GM03348 (cell line): ENCODE measurements around the gene DNM2.
"Not testable (repeated sequence)": the region's sequence is repeated elsewhere in the genome, so short reads cannot be mapped to it uniquely, and the experiment has no call there.

Experiments used
- DNase-seq: peaks from one replicate; pipeline ENCODE4 v3.0.0; 2012; ENCODE audit warnings: low spot score

The DNM2 gene

DNA sequence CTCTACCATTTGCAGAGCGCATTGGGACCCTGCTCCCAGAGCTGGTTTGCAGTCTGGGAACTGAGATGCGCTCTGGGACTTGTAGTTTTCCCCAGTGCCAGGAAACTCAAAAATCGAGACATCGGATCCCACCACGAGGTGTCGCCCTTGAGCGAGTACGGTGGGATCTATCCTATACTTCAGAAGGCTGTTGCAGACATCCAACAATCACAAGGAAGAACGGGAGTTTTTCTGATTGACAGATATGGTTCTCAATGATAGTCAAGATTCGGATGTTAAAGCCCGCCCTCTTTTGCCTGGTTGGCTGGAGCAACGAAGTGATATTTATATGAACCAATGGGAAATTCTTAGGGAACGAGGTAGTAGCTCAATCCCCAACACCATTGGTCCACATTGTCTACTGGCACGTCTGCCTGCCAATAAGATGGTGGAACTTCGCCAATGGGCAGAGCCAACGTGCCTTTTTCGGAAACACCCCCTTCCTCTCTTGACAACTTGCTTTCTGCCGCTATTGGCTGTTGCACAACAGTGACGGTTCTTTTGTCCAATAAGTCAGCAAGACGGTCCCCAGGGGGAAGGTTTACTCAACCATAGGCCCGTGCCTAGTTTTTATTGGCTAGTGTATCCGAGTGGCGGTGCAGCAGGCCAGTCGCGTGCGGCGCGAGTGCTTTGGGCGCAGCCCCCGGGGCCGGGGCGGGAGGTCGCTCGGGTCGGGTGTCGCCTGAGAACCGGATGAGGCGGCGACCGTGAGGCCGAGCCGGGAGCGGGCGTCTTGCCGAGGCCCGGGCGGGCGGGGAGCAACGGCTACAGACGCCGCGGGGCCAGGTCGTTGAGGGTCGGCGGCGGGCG is at the start of gene DNM2:
Gene DNM2 (plus strand): TSS at position 724 of the 849 bp plus-strand sequence. CDS start 164 bp downstream, outside the sequence.
- DNase-seq = peak; percentile 99

DNA sequence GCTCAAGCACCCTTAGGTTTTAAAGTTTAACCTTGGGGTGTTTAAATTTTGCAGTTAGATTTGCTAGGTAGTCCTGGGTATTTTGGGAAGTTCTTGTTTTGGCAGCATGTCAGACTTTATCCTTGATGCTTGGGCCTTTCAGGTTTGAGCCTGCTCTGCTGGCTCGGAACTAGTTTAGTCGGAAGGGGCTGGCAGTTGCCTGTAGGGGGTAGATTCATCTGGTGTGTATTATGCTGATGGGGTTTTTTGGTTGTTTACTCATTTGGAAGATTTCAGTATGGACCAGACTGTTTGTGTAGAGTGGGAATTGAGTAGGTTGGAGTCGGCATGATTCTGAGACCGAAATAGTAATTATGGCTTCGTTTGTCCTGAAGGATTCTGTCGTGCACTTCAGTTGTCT is 48.6 kb upstream of the DNM2 start:
- no peak for DNase-seq

DNA sequence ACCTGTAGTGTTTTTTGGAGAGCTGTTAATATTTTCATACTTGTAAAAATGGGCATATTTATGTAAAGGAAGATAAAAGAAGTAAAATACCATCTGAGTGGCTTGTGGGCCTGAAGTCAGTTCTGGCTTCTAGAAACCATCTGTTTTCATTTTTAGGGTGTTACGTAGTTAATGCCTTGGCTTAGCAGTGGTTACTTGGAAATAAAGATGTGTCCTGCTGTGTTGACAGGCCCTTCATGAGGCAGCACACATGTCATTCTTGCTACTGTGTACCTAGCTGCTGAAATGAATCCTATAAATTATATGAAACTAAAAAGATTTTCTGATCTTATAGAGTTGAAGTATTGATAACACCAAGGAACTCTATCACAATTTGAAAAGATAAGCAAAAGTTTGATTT is 47.7 kb upstream of the DNM2 start:
- DNase-seq = peak; percentile 61

GRCh38 chr19:10670876-10671804 is 46.7 kb upstream of the DNM2 start:
- DNase-seq = no peak

DNA sequence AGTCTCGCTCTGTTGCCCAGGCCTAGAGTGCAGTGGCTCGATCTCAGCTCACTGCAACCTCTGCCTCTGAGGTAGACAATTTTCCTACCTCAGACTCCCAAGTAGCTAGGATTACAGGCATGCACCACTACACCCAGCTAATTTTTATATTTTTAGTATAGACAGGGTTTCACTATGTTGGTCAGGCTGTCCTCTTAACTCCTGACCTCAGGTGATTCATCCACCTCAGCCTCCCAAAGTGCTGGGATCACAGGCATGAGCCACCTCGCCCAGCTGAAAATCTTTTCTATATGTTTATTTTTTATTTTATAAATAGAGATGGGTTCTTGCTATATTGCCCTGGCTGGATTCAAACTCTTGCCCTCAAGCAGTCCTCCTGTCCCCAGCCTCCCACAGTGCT is 46.0 kb upstream of the DNM2 start:
- DNase-seq = not testable (repeated sequence)

DNA sequence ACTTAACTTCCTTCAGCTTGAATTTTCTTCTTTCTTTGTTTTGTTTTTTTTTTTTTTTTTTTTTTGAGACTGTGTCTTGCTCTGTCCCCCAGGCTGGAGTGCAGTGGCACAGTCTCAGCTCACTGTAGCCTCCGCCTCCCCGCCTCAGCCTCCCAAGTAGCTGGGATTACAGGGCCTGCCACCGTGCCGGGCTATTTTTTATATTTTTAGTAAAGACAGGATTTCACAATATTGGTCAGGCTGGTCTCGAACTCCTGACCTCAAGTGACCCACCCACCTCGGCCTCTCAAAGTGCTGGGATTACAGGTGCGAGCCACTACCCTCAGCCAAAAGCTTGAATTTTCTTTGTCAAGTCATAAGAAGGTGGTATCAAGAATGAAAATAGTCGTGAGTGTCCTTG is 42.7 kb upstream of the DNM2 start:
- not testable (repeated sequence) for DNase-seq

DNA sequence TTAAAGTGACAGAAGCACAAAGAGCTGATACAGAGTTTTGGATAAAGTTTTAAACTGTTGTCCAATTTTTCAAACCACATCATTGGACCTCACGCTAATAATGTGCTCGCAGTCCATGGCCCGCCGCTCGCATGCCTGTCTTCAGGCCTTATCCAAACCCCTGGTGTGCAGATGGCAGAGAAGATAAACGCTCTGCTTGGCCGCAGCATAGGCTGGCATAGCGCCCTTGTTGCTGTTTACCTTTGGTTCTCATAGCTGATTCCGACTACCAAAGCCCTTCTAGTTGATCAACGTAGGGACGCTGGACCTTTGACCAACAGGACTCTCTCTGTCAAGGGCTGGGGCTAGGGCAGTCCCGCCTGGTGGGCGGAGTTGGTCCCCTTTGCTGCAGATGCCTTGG is 40.1 kb upstream of the DNM2 start:
- DNase-seq = no peak

DNA sequence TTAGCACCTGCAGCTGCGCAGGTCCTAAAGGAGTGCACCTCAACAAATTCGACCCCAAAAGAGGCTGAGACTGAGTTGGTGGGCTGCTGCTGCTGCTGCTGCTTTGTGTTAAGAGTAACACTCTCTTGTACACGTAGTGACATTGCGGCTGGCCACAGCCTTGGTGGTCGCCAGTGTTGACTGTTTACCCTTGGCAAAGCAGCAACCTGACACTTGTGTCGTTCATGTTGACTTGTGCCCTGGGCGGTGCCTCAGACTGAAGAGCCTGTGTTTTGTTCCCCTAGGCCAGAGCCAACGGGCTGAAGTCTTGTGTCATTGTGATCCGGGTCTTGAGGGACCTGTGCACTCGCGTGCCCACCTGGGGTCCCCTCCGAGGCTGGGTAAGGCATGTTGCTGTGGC is 39.1 kb upstream of the DNM2 start:
- no peak for DNase-seq

DNA sequence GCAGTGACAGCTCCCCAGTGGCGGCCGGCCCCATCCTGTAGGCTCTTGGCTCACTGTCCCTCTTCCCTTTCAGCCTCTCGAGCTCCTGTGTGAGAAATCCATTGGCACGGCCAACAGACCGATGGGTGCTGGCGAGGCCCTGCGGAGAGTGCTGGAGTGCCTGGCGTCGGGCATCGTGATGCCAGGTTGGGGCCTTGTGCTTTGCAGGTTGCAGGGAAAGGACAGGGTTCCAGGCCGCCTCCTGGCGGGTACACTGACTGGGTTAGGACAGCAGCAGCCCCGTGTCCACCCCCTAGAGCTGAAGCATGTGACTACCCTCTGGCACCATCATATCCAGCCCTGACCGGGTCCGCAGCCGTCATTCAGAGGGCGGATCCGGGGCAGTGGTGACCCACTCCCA is 38.1 kb upstream of the DNM2 start:
- no peak for DNase-seq

GRCh38 chr19:10680545-10681135 is 37.2 kb upstream of the DNM2 start:
- DNase-seq = no peak

- DNase-seq = no peak
Measured at GRCh38 chr19:10681658-10682057, 36.2 kb upstream of the DNM2 start.

GRCh38 chr19:10682397-10683063 is 35.3 kb upstream of the DNM2 start:
- no peak for DNase-seq

DNA sequence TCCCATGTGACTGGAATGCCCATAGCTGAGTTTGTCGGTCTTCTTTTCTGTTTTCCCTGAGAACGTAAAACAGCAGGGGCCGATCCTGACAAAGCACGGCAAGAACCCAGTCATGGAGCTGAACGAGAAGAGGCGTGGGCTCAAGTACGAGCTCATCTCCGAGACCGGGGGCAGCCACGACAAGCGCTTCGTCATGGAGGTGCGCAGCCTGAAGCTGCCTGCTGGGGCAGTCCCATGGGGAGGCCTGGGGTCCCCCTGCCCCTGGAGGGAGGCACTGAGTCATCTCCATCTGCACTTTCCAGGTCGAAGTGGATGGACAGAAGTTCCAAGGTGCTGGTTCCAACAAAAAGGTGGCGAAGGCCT is 34.8 kb upstream of the DNM2 start:
- DNase-seq = no peak

- no peak for DNase-seq
Measured at GRCh38 chr19:10683582-10683981, 34.3 kb upstream of the DNM2 start.

DNA sequence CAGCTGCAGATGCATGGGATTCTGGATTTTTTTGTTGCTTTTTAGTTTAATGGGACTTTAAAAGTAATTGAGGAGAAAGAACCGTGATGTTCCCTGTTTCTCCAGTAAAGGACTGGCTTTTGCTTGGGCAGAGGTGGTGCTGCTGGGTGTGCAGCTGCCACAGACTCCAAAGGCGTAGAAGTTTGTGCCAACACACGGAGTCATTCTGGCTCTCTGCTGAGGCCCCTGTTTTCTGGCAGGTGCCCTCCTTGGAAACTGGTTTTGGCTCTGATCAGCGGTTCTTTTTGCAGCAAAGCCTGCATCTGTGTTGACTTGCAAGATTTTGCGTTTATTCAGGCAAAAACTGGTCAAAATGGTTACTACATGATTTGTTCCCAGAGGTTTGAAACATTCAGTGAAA is 32.7 kb upstream of the DNM2 start:
- DNase-seq = no peak

DNA sequence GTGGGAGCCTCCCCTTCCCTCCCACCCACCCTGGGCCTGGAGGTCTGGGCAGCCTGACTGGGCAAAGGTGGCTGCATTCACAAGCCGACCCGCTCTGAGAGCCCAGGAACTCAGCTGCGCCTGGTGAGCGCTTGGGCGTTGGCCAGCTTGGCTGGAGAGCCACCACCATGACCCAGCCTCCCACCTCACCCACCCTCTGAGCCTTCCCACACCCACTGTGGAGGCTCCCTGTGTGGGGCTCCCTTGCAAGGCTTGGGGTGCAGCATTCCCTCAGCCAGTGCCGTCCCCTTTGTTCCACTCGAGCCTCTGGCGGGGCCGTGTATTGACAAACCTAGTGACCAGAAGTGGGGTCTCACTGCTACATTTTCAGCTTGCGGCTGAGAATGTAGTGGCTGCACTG is 31.7 kb upstream of the DNM2 start:
- DNase-seq = no peak

DNA sequence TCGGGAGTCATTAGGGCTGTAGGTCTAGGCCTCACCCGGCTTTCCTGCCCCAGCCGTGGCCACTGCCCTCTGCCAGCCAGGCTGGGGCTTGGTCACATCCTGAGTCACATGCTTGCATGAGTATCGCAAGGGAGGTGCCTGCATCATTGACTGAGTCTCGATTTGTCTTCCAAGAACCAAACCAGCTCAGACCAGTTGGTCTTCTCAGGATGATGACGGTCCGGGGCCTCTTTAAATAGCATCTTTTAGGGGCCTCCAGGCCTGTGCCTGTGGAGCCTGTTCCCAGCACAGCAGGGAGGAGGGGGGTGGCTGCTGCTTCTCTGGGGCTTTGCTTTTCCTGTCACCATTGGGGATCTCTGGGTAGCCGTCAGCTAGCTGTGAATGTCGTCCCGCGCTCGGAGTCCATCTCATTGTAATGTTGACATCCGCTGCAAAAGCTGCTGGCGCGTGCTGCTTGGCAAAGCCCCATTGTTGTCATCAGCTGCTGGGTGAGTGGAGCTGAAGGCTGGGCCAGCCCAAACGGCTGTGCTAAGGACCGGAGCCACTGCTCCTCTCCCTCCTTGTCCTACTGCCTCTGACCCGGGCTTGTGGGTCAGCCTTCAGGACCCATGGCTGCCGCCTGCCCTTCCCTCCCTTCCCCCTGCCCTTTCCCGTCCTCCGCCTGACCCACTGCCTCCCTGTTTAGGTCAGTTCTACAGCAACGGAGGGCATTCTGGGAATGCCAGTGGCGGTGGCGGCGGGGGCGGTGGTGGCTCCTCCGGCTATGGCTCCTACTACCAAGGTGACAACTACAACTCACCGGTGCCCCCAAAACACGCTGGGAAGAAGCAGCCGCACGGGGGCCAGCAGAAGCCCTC is 31.0 kb upstream of the DNM2 start:
- DNase-seq = no peak

GRCh38 chr19:10687518-10688288 is 30.2 kb upstream of the DNM2 start:
- no peak for DNase-seq

DNA sequence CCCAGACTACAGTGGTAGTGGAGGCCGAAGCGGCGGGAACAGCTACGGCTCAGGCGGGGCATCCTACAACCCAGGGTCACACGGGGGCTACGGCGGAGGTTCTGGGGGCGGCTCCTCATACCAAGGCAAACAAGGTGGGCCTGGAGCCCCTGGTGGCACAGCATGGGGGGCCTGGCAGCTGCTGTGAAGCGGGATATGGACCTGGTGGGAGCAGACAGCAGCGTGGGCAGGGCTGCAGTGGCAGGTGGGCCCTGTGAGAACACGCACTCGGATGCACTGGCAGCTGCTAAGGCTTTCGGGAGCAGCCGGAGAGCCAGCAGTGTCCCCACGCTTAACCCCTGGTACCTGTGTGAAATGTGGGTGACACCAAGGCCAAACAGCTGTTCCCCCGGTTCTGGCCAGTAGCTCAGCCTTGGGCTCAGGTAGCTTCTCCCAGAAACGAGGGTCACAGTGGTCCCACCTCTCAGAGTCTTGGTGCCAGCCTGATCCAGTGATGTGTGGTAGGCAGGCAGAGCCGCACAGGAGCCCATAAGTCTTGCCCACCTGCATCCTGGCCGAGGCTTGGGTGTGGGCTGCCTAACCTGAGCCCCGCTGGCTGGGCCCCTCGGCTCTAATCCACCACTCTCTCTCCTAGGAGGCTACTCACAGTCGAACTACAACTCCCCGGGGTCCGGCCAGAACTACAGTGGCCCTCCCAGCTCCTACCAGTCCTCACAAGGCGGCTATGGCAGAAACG is 29.2 kb upstream of the DNM2 start:
- no peak for DNase-seq

GRCh38 chr19:10690341-10690781 is 27.5 kb upstream of the DNM2 start:
- DNase-seq = peak; percentile 44
